HUES48 (cell line): ENCODE measurements around the gene NRG3.

Experiments
- H3K27ac ChIP-seq: one replicate; pipeline ENCODE4 v1.7.0; 2013; ENCODE audit warnings: low read depth, low read length, inconsistent platforms
- H3K27me3 ChIP-seq: 2 replicates; pipeline ENCODE4 v1.6.1; 2013; ENCODE audit warnings: mild to moderate bottlenecking, low read length; ENCODE audit not compliant: control insufficient read depth, insufficient read depth
- H3K36me3 ChIP-seq: 2 replicates; pipeline ENCODE4 v1.6.1; 2013; ENCODE audit warnings: low read length; ENCODE audit not compliant: control insufficient read depth, insufficient read depth
- H3K4me1 ChIP-seq: 2 replicates; pipeline ENCODE4 v1.6.1; 2013; ENCODE audit warnings: mild to moderate bottlenecking, low read length; ENCODE audit not compliant: control insufficient read depth, insufficient read depth
- H3K4me3 ChIP-seq: 2 replicates; pipeline ENCODE4 v1.5.1; 2013; ENCODE audit warnings: mild to moderate bottlenecking, low read depth, low read length
- H3K9ac ChIP-seq: 2 replicates; pipeline ENCODE4 v1.6.1; 2013; ENCODE audit warnings: mild to moderate bottlenecking, low read depth, low read length, moderate library complexity
- H3K9me3 ChIP-seq: 2 replicates; pipeline ENCODE4 v1.6.1; 2013; ENCODE audit warnings: low read length; ENCODE audit not compliant: control insufficient read depth, insufficient read depth

NRG3 gene

GRCh38 chr10:82208726-82209125 is 333.7 kb downstream of the NRG3 start:
- Histone ChIP-seq H3K9ac (no peak overlapping the region), H3K4me3 (no peak overlapping the region), H3K9me3 (no peaks in the 10 kb centered on the region), H3K36me3 (no peaks in the 10 kb centered on the region), H3K4me1 (peaks cover 3% of the 10 kb centered on the region), H3K27ac (no peak overlapping the region), H3K27me3 (no peaks in the 10 kb centered on the region)

DNA sequence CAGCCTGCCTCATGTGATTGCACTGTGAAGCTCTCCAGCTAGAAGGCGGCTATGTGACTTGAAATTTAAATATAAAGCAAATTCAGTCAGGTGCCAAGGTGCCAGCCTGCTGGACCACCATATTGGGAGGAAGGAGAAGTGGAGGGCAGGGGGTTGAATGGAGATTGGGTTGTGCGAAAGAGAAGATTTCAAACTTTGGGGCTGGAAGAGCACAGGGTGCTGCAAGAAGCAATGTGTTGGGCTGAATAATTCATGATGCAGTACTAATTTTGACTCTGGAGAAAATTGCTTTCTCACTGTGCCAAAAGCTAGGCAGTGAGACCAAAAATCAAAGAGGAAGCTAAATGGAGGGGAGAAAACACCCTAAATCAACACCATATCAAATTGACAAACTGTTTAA is 335.3 kb downstream of the NRG3 start:
- H3K36me3 ChIP-seq, result no peaks in the 10 kb centered on the region
- H3K27me3 ChIP-seq, result no peaks in the 10 kb centered on the region
- no peak overlapping the region for H3K4me3 ChIP-seq
- H3K9me3 ChIP-seq, result no peaks in the 10 kb centered on the region
- H3K27ac ChIP-seq, result no peak overlapping the region
- H3K4me1 ChIP-seq, result peaks cover 3% of the 10 kb centered on the region
- no peak overlapping the region for H3K9ac ChIP-seq

- no peak overlapping the region for H3K27ac ChIP-seq
- H3K36me3 ChIP-seq, result no peaks in the 10 kb centered on the region
- H3K4me3 ChIP-seq, result no peak overlapping the region
- peaks cover 3% of the 10 kb centered on the region for H3K4me1 ChIP-seq
- no peaks in the 10 kb centered on the region for H3K27me3 ChIP-seq
- H3K9me3 ChIP-seq, result no peaks in the 10 kb centered on the region
- no peak overlapping the region for H3K9ac ChIP-seq
Measured at GRCh38 chr10:82211346-82211745, 336.4 kb downstream of the NRG3 start.

GRCh38 chr10:82212753-82213152 is 337.8 kb downstream of the NRG3 start:
- H3K9ac ChIP-seq, result no peak overlapping the region
- no peaks in the 10 kb centered on the region for H3K36me3 ChIP-seq
- H3K4me3 ChIP-seq, result no peak overlapping the region
- peaks cover 3% of the 10 kb centered on the region for H3K4me1 ChIP-seq
- H3K9me3 ChIP-seq, result no peaks in the 10 kb centered on the region
- no peak overlapping the region for H3K27ac ChIP-seq
- no peaks in the 10 kb centered on the region for H3K27me3 ChIP-seq

GRCh38 chr10:82213784-82214183 is 338.8 kb downstream of the NRG3 start:
- Histone ChIP-seq H3K4me3 (no peak overlapping the region), H3K27me3 (no peaks in the 10 kb centered on the region), H3K36me3 (no peaks in the 10 kb centered on the region), H3K27ac (no peak overlapping the region), H3K9ac (no peak overlapping the region), H3K9me3 (no peaks in the 10 kb centered on the region), H3K4me1 (peaks cover 3% of the 10 kb centered on the region)

DNA sequence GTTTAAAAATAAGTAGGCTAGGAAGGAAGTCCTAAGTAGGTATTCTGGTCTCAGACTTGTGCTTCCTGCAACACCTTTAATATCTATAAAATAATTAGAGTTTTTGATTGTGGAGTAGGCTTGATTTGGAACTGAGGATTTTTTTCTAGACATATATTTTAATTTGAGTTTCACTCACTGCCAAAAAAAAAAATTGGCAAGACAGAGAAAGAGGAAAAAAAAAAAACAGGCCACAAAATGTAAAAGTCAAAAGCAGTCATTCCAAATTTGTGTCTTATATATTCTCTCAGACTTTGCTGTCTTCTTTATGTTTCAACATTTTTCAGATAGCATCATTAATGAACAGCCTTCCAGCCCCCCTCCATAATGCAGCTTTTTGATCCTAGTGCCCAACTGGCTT is 346.1 kb downstream of the NRG3 start:
- no peaks in the 10 kb centered on the region for H3K36me3 ChIP-seq
- no peaks in the 10 kb centered on the region for H3K4me1 ChIP-seq
- no peaks in the 10 kb centered on the region for H3K27me3 ChIP-seq
- no peaks in the 10 kb centered on the region for H3K9me3 ChIP-seq
- H3K27ac ChIP-seq, result no peak overlapping the region
- H3K9ac ChIP-seq, result no peak overlapping the region
- no peak overlapping the region for H3K4me3 ChIP-seq

GRCh38 chr10:82221601-82222149 is 346.7 kb downstream of the NRG3 start:
- Histone ChIP-seq H3K4me1 (no peaks in the 10 kb centered on the region), H3K27me3 (no peaks in the 10 kb centered on the region), H3K9me3 (no peaks in the 10 kb centered on the region), H3K36me3 (no peaks in the 10 kb centered on the region), H3K9ac (no peak overlapping the region), H3K4me3 (no peak overlapping the region), H3K27ac (no peak overlapping the region)

DNA sequence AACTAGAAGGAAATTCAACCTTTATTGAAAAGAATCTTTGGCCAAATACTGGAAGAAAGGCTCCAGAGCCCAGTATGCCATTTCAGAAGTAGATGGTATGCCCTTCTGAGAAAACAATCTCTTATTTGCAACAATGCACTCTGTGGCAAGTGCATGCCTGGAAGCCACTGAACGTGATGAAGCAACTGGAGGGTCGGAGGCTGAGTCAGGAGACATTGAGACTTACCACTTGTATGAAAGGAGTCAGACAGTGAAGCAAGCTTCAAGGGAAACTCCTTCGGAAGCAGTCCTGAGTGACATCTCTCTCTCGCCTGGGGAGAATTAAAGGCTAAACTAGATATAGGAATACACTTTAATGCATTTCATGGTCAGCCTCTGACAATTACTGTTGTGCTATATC is 353.7 kb downstream of the NRG3 start:
- no peak overlapping the region for H3K9ac ChIP-seq
- no peak overlapping the region for H3K4me3 ChIP-seq
- no peak overlapping the region for H3K27ac ChIP-seq
- no peaks in the 10 kb centered on the region for H3K27me3 ChIP-seq
- H3K9me3 ChIP-seq, result no peaks in the 10 kb centered on the region
- H3K4me1 ChIP-seq, result no peaks in the 10 kb centered on the region
- H3K36me3 ChIP-seq, result no peaks in the 10 kb centered on the region

- no peak overlapping the region for H3K9ac ChIP-seq
- no peak overlapping the region for H3K27ac ChIP-seq
- H3K36me3 ChIP-seq, result no peaks in the 10 kb centered on the region
- H3K4me1 ChIP-seq, result no peaks in the 10 kb centered on the region
- no peak overlapping the region for H3K4me3 ChIP-seq
- no peaks in the 10 kb centered on the region for H3K9me3 ChIP-seq
- H3K27me3 ChIP-seq, result no peaks in the 10 kb centered on the region
Measured at GRCh38 chr10:82234173-82234572, 359.2 kb downstream of the NRG3 start.

- H3K9ac ChIP-seq, result no peak overlapping the region
Measured at GRCh38 chr10:82236084-82236731, 361.2 kb downstream of the NRG3 start.

DNA sequence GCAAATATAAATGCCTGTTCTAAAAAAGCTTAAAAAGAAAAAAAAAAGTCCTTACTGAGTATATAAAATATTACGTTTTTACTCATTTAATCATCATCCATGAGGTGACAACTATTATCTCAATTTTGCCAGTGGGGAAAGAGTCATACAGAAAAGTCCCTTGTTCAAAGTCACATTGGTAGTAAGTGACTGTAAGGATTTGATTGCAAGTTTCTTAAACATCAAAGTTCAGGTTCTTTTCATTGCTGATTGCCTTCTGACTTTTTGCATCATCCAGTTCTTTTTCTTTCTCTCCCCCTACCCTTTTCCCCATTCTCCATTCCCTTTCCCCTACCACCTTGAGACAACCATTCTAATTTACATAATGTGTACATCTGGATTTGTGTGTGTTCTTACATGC is 363.3 kb downstream of the NRG3 start:
- no peaks in the 10 kb centered on the region for H3K36me3 ChIP-seq
- no peak overlapping the region for H3K27ac ChIP-seq
- H3K9ac ChIP-seq, result no peak overlapping the region
- no peaks in the 10 kb centered on the region for H3K27me3 ChIP-seq
- no peaks in the 10 kb centered on the region for H3K9me3 ChIP-seq
- no peak overlapping the region for H3K4me3 ChIP-seq
- peaks cover 15% of the 10 kb centered on the region; the same call in 1 of the 2 replicates for H3K4me1 ChIP-seq

More at GRCh38 chr10:82236084-82236731, 361.2 kb downstream of the NRG3 start:
- Histone ChIP-seq H3K4me3 (no peak overlapping the region), H3K9me3 (no peaks in the 10 kb centered on the region), H3K36me3 (no peaks in the 10 kb centered on the region), H3K4me1 (no peaks in the 10 kb centered on the region; the same call in 1 of the 2 replicates), H3K27me3 (no peaks in the 10 kb centered on the region), H3K27ac (no peak overlapping the region)
